ENCODE measurements around the gene EPHA3. TPM values are rescaled to one million over a fixed set of nuclear protein-coding genes. Genes with fewer than 3 reads are reported as not detected.

EPHA3 gene
- total RNA-seq, 1 donor from 2014 or later: 5.0 TPM

GRCh38 chr3:89221924-89222323 is 114.5 kb downstream of the EPHA3 start:
- no peaks in the 10 kb centered on the region for H3K9me3 ChIP-seq (ENCODE audit: insufficient read depth, low read depth, low read length)
- Mint-ChIP-seq H3K4me3 (ENCODE audit: unreplicated experiment) (no peak overlapping the region), H3K9me3 (ENCODE audit: unreplicated experiment) (no peaks in the 10 kb centered on the region), H3K36me3 (ENCODE audit: low read depth, unreplicated experiment) (no peaks in the 10 kb centered on the region), H3K27me3 (ENCODE audit: low read depth, unreplicated experiment) (no peaks in the 10 kb centered on the region), H3K4me1 (ENCODE audit: low read depth, unreplicated experiment) (peaks cover under 1% of the 10 kb centered on the region), H3K27ac (ENCODE audit: unreplicated experiment) (no peak overlapping the region)
- H4K20me1 ChIP-seq (ENCODE audit: insufficient read depth, low read length): no peaks in the 10 kb centered on the region
- H3K4me1 ChIP-seq (ENCODE audit: insufficient read depth, low read length): no peaks in the 10 kb centered on the region
- H3K36me3 ChIP-seq (ENCODE audit: insufficient read depth, low read length): no peaks in the 10 kb centered on the region
- H3K79me2 ChIP-seq (ENCODE audit: insufficient read depth, low read length): no peaks in the 10 kb centered on the region
- no peak overlapping the region for H3K27ac ChIP-seq (ENCODE audit: low read depth, low read length)
- H3K4me3 ChIP-seq (ENCODE audit: insufficient read depth, low read depth, low read length): no peak overlapping the region
- no peak for FAIRE-seq
- H2AFZ ChIP-seq (ENCODE audit: low read depth, low read length): no peak overlapping the region
- no peak overlapping the region for H3K9ac ChIP-seq (ENCODE audit: low read length)
- H3K4me2 ChIP-seq (ENCODE audit: low read length): no peak overlapping the region
- TF ChIP-seq CTCF (IDR thresholded peaks at IDR 0.05; ENCODE audit: insufficient read depth, low read depth, low read length): no peak
- TF ChIP-seq EZH2 (IDR thresholded peaks at IDR 0.05; ENCODE audit: insufficient read depth, low read length): no peak
- H3K27me3 ChIP-seq (ENCODE audit: insufficient read depth, low read length): no peaks in the 10 kb centered on the region
- DNase-seq (ENCODE audit: low read depth): no peak

- Histone ChIP-seq H3K4me3 (ENCODE audit: insufficient read depth, low read depth, low read length) (no peak overlapping the region), H3K4me1 (ENCODE audit: insufficient read depth, low read length) (peaks cover 3% of the 10 kb centered on the region), H3K9ac (ENCODE audit: low read length) (no peak overlapping the region), H3K79me2 (ENCODE audit: insufficient read depth, low read length) (no peaks in the 10 kb centered on the region), H4K20me1 (ENCODE audit: insufficient read depth, low read length) (no peaks in the 10 kb centered on the region), H3K36me3 (ENCODE audit: insufficient read depth, low read length) (no peaks in the 10 kb centered on the region), H3K27ac (ENCODE audit: low read depth, low read length) (no peak overlapping the region), H3K9me3 (ENCODE audit: insufficient read depth, low read depth, low read length) (no peaks in the 10 kb centered on the region), H3K27me3 (ENCODE audit: insufficient read depth, low read length) (no peaks in the 10 kb centered on the region), H3K4me2 (ENCODE audit: low read length) (no peak overlapping the region), H2AFZ (ENCODE audit: low read depth, low read length) (no peak overlapping the region)
- TF ChIP-seq EZH2 (IDR thresholded peaks at IDR 0.05; ENCODE audit: insufficient read depth, low read length) (no peak), CTCF (IDR thresholded peaks at IDR 0.05; ENCODE audit: insufficient read depth, low read depth, low read length) (no peak)
- no peak for DNase-seq (ENCODE audit: low read depth)
- Mint-ChIP-seq H3K27ac (ENCODE audit: unreplicated experiment) (no peak overlapping the region), H3K9me3 (ENCODE audit: unreplicated experiment) (no peaks in the 10 kb centered on the region), H3K36me3 (ENCODE audit: low read depth, unreplicated experiment) (no peaks in the 10 kb centered on the region), H3K4me3 (ENCODE audit: unreplicated experiment) (no peak overlapping the region), H3K4me1 (ENCODE audit: low read depth, unreplicated experiment) (no peaks in the 10 kb centered on the region), H3K27me3 (ENCODE audit: low read depth, unreplicated experiment) (no peaks in the 10 kb centered on the region)
- no peak for FAIRE-seq
Observed at GRCh38 chr3:89223188-89223587, 115.8 kb downstream of the EPHA3 start.

- Mint-ChIP-seq H3K36me3 (ENCODE audit: low read depth, unreplicated experiment) (no peaks in the 10 kb centered on the region), H3K27me3 (ENCODE audit: low read depth, unreplicated experiment) (no peaks in the 10 kb centered on the region), H3K4me1 (ENCODE audit: low read depth, unreplicated experiment) (no peaks in the 10 kb centered on the region), H3K9me3 (ENCODE audit: unreplicated experiment) (no peaks in the 10 kb centered on the region), H3K4me3 (ENCODE audit: unreplicated experiment) (no peak overlapping the region), H3K27ac (ENCODE audit: unreplicated experiment) (no peak overlapping the region)
- H3K27ac ChIP-seq (ENCODE audit: low read depth, low read length): no peak overlapping the region
- peak; percentile 19 for DNase-seq (ENCODE audit: low read depth)
- H3K4me1 ChIP-seq (ENCODE audit: insufficient read depth, low read length): peaks cover 3% of the 10 kb centered on the region
- H3K9me3 ChIP-seq (ENCODE audit: insufficient read depth, low read depth, low read length): no peaks in the 10 kb centered on the region
- no peaks in the 10 kb centered on the region for H3K79me2 ChIP-seq (ENCODE audit: insufficient read depth, low read length)
- H2AFZ ChIP-seq (ENCODE audit: low read depth, low read length): no peak overlapping the region
- H3K4me2 ChIP-seq (ENCODE audit: low read length): peak overlapping the region; percentile 57
- H3K36me3 ChIP-seq (ENCODE audit: insufficient read depth, low read length): no peaks in the 10 kb centered on the region
- TF ChIP-seq EZH2 (IDR thresholded peaks at IDR 0.05; ENCODE audit: insufficient read depth, low read length): no peak
- TF ChIP-seq CTCF (IDR thresholded peaks at IDR 0.05; ENCODE audit: insufficient read depth, low read depth, low read length): no peak
- H3K27me3 ChIP-seq (ENCODE audit: insufficient read depth, low read length): no peaks in the 10 kb centered on the region
- no peak for FAIRE-seq
- H4K20me1 ChIP-seq (ENCODE audit: insufficient read depth, low read length): no peaks in the 10 kb centered on the region
- no peak overlapping the region for H3K4me3 ChIP-seq (ENCODE audit: insufficient read depth, low read depth, low read length)
- H3K9ac ChIP-seq (ENCODE audit: low read length): no peak overlapping the region
Observed at GRCh38 chr3:89227218-89227617, 119.8 kb downstream of the EPHA3 start.

Measured in astrocyte (in vitro differentiated cells and primary cell).